ENCODE measurements around the gene DIPK2A.

DIPK2A gene, protein sequence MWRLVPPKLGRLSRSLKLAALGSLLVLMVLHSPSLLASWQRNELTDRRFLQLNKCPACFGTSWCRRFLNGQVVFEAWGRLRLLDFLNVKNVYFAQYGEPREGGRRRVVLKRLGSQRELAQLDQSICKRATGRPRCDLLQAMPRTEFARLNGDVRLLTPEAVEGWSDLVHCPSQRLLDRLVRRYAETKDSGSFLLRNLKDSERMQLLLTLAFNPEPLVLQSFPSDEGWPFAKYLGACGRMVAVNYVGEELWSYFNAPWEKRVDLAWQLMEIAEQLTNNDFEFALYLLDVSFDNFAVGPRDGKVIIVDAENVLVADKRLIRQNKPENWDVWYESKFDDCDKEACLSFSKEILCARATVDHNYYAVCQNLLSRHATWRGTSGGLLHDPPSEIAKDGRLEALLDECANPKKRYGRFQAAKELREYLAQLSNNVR

GRCh38 chr3:143971359-143972154, at the start of gene DIPK2A:
Gene DIPK2A (plus strand): TSS chr3:143971823. CDS start chr3:143972333, 510 bp downstream.
- peak; percentile 94 for DNase-seq (ENCODE audit: low read depth in 2 of 2)

GRCh38 chr3:143924522-143925285, 46.9 kb upstream of the DIPK2A start:
- DNase-seq (ENCODE audit: low read depth in 2 of 2): no peak

DNA sequence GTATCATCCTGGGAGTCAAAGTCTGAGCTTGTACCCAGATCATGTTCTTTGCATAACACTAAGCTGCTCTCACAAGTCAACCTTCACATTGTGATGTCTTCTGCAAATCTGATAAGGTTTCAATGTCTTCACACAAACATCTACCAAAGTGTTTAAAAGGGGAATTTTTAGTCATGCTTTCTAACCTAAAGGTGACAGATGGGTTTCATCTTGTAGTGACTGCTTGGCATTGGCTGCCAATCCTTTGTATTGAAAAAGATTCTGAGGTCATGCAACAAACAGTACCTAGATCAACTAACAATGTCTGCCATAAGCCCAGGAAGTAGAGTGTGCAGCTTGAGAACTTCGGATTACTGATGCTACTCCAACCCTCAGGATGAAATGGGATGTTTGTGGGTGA, 43.6 kb upstream of the DIPK2A start:
- no peak for DNase-seq (ENCODE audit: low read depth in 2 of 2)

DNA sequence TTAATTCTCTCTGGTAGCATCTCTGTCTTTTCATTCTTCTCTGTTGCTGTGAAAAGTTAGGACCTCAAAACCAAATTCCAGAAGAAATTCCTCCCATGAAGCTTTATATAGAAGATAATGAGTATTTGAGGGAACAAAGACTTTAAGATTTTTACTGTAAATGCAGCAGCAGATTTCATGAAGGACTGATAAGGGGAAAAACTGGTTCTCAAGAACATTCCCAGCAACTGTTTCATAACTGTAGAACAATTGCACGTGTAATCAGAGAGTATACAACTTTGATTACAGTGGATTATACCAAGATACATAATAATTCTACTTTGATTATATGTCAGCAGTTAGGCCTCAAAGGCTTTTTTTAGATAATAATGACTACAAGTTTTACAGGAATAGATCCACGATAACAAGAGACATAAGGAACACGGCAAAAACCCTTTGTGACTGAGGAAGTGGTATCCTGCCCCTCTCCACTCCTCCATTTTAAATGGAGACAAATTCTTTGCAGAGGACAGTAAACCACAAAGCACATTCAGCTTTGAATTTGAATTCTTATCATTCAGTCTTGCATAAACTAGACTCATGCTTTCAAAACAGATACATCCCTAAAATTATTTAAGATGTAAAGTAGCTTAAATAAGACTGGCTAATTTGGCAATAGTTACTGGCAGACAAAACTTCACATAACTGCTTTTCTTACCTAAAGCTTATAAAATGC, 42.9 kb upstream of the DIPK2A start:
- no peak for DNase-seq (ENCODE audit: low read depth in 2 of 2)

GRCh38 chr3:143934791-143935190, 36.8 kb upstream of the DIPK2A start:
- DNase-seq (ENCODE audit: low read depth in 2 of 2): no peak

GRCh38 chr3:143935678-143936077, 35.9 kb upstream of the DIPK2A start:
- DNase-seq (ENCODE audit: low read depth in 2 of 2): no peak

- no peak for DNase-seq (ENCODE audit: low read depth in 2 of 2)
Measured at GRCh38 chr3:143950810-143951209, 20.8 kb upstream of the DIPK2A start.

DNA sequence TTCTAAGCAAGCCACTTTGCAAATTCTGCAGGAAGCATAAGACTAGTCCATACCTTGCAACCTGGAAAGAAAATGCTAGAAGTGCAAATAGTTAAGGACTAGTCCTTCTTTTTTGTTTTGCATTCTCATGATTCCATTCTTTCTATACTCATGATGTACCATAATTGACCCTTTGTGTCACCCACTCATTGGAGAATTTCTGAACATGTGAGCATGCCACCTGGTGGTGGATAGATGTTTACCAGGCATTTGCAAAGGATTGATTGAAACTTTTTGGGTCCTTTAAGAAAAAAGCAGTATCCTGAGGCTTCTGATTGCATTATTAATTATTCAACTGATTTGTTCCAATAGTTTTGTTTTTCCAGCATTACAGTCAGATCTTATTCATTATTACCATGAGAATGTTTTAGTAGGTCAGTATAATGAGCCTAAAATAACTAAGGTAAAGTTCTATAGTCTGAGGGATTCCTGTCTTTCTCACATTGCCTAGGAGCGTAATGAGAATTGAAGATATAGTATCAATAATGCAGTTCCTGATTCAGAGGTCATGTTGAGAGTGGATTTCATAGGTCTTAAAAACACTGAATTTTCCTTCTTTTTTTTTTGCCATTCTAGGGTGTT, 20.2 kb upstream of the DIPK2A start:
- DNase-seq (ENCODE audit: low read depth in 2 of 2): peak in 1 of 2 donors; percentile 6

DNA sequence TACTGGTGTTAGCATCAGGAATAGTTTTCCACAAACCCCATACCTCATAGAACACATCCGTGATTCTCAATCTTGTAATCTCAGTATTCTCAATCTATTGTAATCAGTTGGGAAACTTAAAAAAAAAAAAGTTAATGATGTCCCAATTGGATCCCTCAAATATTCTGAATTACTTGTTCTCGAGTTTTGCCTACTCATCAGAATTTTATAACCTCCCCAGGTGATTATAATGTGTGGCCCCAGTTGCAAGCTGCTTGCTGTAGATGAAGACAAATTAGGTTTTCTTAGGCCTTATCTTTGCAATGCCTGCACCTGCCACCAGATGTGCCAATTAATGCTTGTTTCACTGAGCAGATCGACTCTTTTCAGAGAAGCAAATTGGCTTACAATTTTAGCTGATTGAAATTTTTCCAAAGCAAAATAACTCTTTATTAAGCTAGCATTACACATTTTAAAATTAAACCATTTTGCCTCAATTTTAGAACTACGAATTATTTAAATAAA, 19.0 kb upstream of the DIPK2A start:
- no peak for DNase-seq (ENCODE audit: low read depth in 2 of 2)

- DNase-seq (ENCODE audit: low read depth in 2 of 2): no peak
Measured at GRCh38 chr3:143955113-143955512, 16.5 kb upstream of the DIPK2A start.

GRCh38 chr3:143956838-143957237, 14.8 kb upstream of the DIPK2A start:
- DNase-seq (ENCODE audit: low read depth in 2 of 2): no peak

GRCh38 chr3:143957453-143957852, 14.2 kb upstream of the DIPK2A start:
- DNase-seq (ENCODE audit: low read depth in 2 of 2): no peak

- DNase-seq (ENCODE audit: low read depth in 2 of 2): no peak
Measured at GRCh38 chr3:143958966-143959365, 12.7 kb upstream of the DIPK2A start.

DNA sequence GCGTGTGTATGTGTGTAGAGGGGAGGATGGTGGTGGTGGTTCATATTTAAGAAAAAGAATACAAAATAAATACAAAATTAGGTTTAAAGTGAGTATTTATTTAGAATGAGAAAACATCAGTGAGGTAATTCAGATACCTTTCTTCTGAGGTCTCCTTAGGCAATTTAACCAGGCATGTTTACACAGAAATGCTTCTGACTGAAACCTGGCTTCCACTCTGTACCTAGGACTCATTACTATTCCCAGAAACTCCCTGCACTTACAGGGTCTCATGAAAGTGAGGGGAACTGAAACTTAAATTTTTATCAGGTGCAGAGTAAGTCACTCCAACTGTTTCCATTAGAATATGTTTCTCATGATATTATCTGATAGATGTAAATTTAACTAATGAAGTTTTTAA, 10.3 kb upstream of the DIPK2A start:
- no peak for DNase-seq (ENCODE audit: low read depth in 2 of 2)

DNA sequence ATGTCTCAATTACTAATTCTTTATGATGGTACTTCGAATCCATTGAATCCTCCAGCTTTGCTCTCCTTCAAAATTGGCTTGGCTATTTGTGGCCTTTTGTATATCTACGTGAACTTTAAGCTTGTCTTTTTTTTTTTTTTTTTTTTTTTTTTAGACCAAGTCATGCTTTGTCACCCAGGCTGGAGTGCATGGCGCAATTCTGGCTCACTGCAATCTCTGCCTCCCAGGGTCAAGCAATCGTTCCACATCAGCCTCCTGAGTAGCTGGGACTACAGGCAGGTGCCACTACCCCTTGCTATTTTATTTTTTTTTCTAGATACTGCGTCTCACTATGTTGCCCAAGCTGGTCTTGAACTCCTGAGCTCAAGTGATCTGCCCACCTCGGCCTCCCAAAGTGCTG, 7.7 kb upstream of the DIPK2A start:
- no peak for DNase-seq (ENCODE audit: low read depth in 2 of 2)

DNA sequence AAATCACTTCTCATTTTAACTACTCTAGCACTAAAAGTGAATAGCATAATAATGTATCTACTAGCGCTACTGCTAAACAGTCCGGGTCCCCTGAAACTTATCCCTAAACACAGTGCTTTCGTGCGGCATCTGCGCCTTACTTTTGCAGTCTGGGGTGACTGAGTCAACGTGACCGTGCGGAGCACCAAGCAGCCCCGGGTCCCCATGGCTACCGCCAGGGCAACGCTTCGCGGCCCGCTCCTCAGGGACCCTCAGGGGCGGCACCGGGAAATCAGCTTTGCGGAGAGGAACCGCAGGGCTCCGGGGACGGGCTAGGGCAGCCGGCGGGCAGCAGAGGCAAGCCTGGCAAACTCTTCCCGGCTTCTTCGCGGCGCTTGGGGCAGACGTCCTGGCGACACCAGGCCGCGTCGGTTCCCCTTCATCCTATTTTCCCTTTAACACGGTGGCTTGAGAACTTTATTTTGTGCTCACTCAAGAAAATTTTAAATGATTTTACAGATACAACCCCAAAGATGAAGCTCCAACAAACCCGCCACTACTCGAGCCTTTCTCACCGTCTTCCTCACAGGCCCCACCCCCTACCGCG, 757 bp upstream of the DIPK2A start:
- DNase-seq (ENCODE audit: low read depth in 2 of 2): peak; percentile 36 to 44

DNA sequence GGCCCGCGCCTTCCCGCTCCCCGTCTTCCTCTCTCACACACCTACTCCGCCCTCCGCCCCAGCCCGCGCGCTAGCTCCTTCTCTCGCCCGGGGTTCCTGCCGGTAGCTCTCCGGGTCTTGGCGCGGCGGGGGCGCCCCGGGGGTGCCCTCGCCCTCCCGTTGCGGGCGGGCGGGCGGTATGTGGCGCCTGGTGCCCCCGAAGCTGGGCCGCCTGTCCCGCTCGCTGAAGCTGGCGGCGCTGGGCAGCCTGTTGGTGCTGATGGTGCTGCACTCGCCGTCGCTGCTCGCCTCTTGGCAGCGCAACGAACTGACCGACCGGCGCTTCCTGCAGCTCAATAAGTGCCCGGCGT, 507 bp downstream of the DIPK2A start:
- no peak for DNase-seq (ENCODE audit: low read depth in 2 of 2)

DNA sequence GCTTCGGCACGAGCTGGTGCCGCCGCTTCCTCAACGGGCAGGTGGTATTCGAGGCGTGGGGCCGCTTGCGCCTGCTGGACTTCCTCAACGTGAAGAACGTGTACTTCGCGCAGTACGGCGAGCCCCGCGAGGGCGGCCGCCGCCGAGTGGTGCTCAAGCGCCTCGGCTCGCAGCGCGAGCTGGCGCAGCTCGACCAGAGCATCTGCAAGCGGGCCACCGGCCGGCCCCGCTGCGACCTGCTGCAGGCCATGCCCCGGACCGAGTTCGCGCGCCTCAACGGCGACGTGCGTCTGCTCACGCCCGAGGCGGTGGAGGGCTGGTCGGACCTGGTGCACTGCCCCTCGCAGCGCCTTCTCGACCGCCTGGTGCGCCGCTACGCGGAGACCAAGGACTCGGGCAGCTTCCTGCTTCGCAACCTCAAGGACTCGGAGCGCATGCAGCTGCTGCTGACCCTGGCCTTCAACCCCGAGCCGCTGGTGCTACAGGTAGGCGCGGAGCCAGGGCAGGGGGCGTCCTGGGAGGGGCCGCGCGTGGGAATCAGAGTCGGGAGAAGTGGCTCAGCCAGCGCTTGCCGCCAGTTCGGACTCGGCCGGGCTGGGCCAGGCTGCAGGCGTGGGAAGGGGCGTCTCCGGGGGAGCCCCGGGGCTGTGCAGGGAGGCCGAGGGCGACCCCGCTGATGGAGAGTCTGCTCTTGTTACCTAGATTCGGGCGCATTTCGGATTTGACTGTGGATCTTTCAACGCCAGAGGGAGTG, 1.1 kb downstream of the DIPK2A start:
- DNase-seq (ENCODE audit: low read depth in 2 of 2): peak; percentile 46 to 51

- DNase-seq (ENCODE audit: low read depth in 2 of 2): peak in 1 of 2 donors; percentile 42
Measured at GRCh38 chr3:143973259-143974021, 1.8 kb downstream of the DIPK2A start.
